ENCODE data around the gene GABRA5.

DNA sequence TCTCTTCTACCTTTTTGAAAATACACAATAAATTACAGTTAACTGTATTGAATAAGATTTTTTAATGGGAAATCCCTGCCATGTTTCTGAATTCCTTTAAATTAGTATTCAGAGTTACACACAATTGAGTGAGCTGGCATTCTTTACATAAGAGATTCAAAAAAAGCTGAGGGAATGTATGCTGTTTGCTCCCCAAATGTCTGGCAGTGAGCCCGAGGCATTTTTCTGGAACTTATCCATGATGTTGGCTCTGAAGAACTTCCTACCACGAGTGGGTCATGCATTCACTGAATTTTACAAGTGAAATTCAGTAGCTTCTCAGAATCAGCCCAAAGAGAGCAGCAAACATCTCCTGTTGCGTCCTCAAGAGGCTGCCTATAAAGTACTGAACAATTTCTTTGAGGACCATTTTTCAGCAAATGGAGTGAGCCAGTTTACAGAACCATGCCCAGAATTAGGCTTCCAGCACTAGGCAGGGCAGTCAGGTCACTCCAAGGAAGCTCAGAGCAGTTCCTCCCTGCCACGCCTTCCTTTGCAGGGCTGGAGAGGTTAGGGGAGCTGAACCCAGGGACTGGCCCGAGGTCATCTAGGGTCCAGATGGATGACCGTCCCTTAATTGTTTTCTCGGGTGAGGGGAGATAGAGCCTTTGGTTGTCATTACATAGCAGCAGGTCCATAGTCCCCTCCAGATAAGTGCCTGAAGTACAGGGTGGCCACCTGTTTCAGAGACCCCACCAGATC lies 21.2 kb downstream of the GABRA5 start:
- TF ChIP-seq EZH2phosphoT487 (IDR thresholded peaks at IDR 0.05; ENCODE audit: insufficient read depth, low read depth): no peak
- no peak for TF ChIP-seq EZH2 (IDR thresholded peaks at IDR 0.05; ENCODE audit: insufficient read depth, poor library complexity, severe bottlenecking)

Data from GM23248 (cell line).